WI38 (cell line): ENCODE data around the gene PGP.

Experiments
- H3K4me3 ChIP-seq: 2 replicates; pipeline ENCODE4 v1.5.1; 2011; ENCODE audit warnings: low read depth, mild to moderate bottlenecking, control low read depth, low read length
- CTCF ChIP-seq: IDR thresholded peaks from 2 replicates; pipeline ENCODE4 v1.5.1; 2012; ENCODE audit warnings: low read depth, mild to moderate bottlenecking, control low read depth, low read length

PGP gene

GRCh38 chr16:2195322-2196161, 19.1 kb downstream of the PGP start:
- H3K4me3 ChIP-seq: no peak overlapping the region
- TF ChIP-seq CTCF: no peak

- no peak for TF ChIP-seq CTCF
- H3K4me3 ChIP-seq: no peak overlapping the region
Measured at GRCh38 chr16:2194852-2195321, 19.8 kb downstream of the PGP start.

- no peak overlapping the region for H3K4me3 ChIP-seq
Measured at GRCh38 chr16:2194166-2194834, 20.3 kb downstream of the PGP start.

GRCh38 chr16:2191446-2191706, 23.3 kb downstream of the PGP start:
- TF ChIP-seq CTCF: no peak
- no peak overlapping the region for H3K4me3 ChIP-seq

More at GRCh38 chr16:2194166-2194834, 20.3 kb downstream of the PGP start:
- no peak for TF ChIP-seq CTCF

- TF ChIP-seq CTCF: no peak
- no peak overlapping the region for H3K4me3 ChIP-seq
Measured at GRCh38 chr16:2190659-2191445, 23.8 kb downstream of the PGP start.

- no peak overlapping the region for H3K4me3 ChIP-seq
- no peak for TF ChIP-seq CTCF
Measured at GRCh38 chr16:2190002-2190658, 24.5 kb downstream of the PGP start.
